LoVo (cell line): ENCODE results near the gene CDC42BPA.

Experiments used
- DNase-seq: peaks from one replicate; pipeline ENCODE4 v3.0.0-alpha.2; 2016; ENCODE audit warnings: low spot score

The CDC42BPA gene

GRCh38 chr1:226991920-226992319 lies 326.4 kb downstream of the CDC42BPA start:
- DNase-seq = no peak

GRCh38 chr1:226990133-226990716 lies 328.1 kb downstream of the CDC42BPA start:
- DNase-seq = no peak

- no peak for DNase-seq
Measured at GRCh38 chr1:226989085-226989920, 329.0 kb downstream of the CDC42BPA start.

DNA sequence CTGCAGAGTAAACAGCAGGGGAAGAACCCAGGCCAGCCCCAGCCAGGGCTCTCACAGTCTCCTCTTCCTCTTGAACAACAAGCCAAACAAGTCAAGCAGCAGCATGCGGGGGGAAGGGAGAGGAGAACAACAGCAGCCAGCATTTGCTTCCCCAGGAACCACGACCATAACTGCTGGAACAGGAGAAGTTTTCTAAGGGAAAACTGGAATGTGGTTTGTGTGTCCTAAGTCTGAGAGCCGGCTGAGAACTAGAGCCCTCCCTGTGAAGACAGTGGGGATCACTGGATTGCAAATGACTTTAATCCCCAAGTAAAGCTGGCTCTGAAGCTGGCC lies 330.0 kb downstream of the CDC42BPA start:
- DNase-seq = no peak

DNA sequence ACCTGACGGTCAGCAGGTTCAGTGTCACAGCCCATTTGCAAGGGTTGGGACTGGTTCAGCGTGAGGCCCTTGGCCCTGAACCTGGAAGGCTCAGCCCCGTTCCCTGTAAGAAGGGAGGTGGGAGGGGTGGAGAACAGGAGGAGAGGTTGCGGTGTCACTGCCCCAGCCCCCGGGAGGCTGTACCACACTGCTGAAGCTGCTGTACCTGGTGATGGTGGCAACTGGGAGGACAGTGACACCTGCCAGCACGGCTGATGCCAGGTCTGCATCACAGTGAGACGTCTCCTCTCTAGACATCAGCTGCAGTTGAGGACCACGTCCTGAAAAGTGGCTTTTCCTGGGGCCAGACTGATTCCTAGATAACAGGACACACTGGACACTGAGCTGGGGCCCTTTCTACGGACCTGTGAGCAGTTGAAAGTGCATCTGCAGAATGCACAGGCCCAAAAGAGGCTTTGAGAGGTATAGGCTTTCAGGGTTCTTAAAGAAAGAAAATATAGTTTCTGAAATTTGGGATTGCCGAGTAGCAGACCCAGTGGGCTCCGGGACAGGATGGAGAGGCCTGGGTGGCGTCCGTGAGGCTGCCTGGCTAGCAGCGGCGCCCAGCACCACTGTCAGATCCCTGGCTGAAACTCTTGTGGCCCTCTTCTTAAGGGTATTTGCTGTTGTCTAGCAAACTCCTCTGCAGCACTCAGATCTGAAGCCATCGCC lies 330.5 kb downstream of the CDC42BPA start:
- DNase-seq = no peak

DNA sequence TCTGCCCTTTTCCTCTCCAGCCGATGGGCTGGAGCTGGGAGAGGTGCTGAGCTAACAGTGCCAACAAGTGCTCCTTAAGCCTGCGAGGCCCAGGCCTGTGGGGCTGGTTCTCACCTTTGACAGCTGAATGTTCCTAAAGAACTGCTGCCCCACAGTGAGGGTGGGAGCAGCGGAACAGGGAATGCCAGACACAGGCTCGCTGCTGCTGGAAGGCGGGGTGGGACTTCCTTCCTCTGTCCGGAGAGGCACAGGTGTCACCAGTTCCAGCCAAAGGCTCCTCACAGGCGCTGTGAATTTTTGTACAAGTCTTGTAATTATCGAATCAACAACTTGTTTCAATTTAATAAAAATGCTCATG lies 331.1 kb downstream of the CDC42BPA start:
- no peak for DNase-seq

- DNase-seq = no peak
Measured at GRCh38 chr1:226986496-226987178, 331.7 kb downstream of the CDC42BPA start.

GRCh38 chr1:226985839-226986463 lies 332.3 kb downstream of the CDC42BPA start:
- DNase-seq = no peak

- no peak for DNase-seq
Measured at GRCh38 chr1:226985239-226985838, 333.0 kb downstream of the CDC42BPA start.

DNA sequence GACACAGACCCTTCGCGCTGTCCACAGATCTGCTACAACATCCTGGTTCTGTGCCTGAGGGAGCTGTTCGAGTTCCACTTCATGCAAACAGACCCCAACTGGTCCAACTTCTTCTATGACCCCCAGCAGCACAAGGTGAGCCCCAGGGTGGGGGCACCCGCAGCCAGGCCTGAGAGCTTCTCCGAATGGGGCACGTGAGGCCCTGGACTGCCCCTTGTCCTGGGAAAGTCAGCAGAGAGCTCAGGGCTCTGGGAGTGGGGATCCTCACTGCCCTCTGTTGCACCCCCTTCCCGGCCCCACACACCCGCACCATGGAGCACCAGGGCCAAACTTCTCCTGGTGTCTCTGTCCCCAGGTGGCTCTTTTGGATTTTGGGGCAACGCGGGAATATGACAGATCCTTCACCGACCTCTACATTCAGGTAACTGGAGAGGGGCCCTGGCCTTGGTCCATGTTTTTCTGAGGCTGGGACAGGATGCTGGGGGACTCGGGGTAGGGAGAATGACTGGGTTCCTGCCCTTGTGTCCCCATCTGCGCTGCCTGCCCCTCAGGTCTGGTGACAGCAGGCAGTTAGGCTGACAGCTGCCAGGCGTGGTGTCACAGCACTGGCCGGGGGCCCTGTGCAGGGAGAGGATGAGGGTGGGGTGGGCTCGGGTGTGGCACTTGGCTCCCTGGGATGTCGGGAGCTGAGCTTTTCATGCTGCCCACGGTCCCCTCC lies 333.6 kb downstream of the CDC42BPA start:
- DNase-seq = no peak

GRCh38 chr1:226983992-226984364 lies 334.3 kb downstream of the CDC42BPA start:
- DNase-seq = no peak

DNA sequence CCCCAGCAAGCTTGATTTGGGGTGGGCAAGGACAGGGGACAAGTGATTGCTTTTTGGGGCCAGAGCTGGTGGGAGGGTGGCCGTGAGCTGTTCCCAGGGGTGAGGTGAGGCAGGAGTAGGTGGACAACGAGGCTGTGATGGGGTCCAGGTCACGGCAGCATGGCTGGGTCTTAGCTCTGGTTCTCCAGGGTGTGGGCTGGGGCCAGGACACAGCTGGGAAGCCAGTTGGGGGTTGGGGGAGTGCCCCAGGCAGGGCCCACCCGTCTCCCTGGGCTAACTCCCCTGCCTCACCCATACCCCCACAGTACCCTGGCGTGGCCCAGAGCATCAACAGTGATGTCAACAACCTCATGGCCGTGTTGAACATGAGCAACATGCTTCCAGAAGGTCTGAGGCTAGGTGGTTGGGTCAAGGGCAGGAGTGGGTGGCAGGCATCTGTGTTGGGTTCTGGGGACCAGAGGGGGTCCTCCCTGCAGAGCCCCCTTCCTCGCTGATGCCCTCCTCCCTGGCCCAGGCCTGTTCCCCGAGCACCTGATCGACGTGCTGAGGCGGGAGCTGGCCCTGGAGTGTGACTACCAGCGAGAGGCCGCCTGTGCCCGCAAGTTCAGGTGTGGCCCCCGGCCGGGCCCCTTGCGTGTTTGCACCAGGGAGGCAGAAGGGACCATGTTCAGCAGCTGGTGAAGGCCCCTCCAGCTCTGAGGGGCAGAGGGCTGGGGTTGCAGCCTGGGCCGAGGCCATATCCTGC lies 334.9 kb downstream of the CDC42BPA start:
- no peak for DNase-seq

DNA sequence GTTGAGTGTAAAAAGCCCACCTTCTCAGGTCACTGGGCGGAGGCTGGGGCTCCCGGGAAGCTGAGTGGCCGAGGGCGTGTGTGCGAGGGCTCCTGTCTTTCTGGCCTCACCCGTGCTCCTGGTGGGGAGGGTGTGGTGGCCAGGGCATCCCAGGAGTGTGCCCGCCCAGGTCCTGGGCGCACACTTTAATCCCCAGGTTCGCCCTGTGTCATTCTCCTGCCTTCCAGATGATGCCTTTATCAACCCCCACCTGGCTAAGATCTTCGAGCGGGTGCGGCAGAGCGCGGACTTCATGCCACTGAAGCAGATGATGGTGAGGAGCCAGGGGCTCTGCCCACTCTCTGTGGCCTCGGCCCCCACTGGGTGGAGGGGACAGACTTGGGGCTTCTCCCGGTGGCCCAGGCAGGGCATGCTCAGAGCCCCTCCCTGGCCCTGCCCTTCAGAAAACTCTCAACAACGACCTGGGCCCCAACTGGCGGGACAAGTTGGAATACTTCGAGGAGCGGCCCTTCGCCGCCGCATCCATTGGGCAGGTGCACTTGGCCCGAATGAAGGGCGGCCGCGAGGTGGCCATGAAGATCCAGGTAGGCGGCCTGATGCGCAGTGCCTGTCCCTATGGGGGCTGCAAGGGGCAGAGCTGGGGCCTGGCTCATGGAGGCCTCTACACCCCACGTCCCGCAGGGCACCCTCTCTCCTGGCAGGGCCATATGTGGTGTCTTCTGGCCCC lies 335.7 kb downstream of the CDC42BPA start:
- no peak for DNase-seq

GRCh38 chr1:226981838-226982237 lies 336.5 kb downstream of the CDC42BPA start:
- no peak for DNase-seq

GRCh38 chr1:226981386-226981817 lies 336.9 kb downstream of the CDC42BPA start:
- DNase-seq = no peak

DNA sequence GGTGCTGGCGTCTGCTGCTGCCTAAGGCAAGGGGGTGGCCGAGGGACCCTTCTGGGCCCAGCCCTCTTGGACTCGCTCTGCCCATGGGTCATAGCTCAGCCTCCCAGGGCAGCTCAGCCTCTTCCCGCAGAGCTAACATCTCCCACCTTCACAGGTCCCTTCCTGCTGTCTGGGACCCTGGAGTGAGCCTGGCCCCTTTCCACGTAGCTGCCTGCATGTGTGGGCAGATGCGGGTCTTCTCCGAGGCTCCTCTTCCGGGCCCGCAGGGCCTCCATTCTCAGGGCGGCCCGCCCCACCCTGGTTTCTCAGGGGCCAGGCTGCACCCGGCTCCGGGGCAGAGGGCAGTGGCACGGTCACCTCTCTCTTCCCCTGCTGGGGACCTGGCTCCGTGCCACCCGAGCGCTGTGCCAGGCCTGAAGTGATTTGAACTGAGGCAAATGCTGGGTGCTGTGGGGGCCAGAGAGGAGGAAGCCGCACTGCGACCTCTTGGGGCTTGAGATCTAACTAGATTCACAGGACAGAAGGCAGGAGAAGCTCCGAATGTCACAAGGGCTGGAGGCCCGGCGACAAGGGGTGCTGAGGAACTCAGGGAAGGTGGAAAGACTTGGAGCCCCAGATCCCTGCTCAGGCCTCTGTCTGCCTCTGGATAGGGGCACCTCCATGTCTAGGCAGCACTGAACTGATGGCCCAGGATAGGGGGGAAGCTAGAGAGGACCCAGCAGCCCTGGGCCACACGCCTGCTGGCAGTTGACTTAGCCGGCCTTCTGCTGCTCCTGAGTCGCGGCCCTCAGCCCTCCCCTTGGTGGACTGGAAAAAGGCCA lies 337.5 kb downstream of the CDC42BPA start:
- DNase-seq = no peak

GRCh38 chr1:226980122-226980560 lies 338.2 kb downstream of the CDC42BPA start:
- DNase-seq = no peak

GRCh38 chr1:226979517-226980121 lies 338.7 kb downstream of the CDC42BPA start:
- DNase-seq = no peak
